HFF-Myc (cell line): ENCODE measurements around the gene GFRAL.

Source experiments
- DNase-seq: peaks from one replicate; pipeline ENCODE4 v3.0.0-alpha.2; 2011; ENCODE audit warnings: low read depth; ENCODE audit errors: extremely low read depth
- H3K4me3 ChIP-seq: replicated peaks from 2 replicates; pipeline ENCODE4 v1.5.1; 2011; ENCODE audit warnings: low read depth, mild to moderate bottlenecking, control low read depth, low read length
- TF ChIP-seq, protein P1 (sequence below): IDR thresholded peaks from 2 replicates; pipeline ENCODE4 v1.5.1; 2012; ENCODE audit warnings: mild to moderate bottlenecking, low read depth, low read length, control low read depth; ENCODE audit errors: missing control alignments

Gene GFRAL, protein sequence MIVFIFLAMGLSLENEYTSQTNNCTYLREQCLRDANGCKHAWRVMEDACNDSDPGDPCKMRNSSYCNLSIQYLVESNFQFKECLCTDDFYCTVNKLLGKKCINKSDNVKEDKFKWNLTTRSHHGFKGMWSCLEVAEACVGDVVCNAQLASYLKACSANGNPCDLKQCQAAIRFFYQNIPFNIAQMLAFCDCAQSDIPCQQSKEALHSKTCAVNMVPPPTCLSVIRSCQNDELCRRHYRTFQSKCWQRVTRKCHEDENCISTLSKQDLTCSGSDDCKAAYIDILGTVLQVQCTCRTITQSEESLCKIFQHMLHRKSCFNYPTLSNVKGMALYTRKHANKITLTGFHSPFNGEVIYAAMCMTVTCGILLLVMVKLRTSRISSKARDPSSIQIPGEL

DNA sequence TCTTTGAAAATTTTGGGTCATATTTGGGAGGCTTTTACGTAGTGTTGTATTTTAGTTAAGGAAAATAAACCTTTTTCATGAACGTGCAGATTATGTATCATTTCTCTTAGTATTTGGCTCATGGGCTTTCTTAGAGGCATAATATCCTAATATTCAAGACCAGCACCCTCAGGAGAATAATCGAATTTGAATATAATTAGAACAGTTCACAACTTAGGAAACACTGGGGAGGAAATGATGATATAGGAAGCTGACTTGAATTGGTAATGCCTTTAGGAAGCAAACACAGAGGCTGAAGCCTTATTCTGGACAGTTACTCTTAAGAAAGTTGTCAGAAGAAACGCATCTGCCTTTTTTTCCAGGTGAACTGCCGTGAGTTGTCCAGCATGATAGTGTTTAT is at the start of gene GFRAL:
GFRAL (plus strand) TSS at position 301 of the 400 bp plus-strand sequence; CDS start at position 387, 86 bp downstream.
- DNase-seq, result no peak
- TF ChIP-seq, protein P1, sequence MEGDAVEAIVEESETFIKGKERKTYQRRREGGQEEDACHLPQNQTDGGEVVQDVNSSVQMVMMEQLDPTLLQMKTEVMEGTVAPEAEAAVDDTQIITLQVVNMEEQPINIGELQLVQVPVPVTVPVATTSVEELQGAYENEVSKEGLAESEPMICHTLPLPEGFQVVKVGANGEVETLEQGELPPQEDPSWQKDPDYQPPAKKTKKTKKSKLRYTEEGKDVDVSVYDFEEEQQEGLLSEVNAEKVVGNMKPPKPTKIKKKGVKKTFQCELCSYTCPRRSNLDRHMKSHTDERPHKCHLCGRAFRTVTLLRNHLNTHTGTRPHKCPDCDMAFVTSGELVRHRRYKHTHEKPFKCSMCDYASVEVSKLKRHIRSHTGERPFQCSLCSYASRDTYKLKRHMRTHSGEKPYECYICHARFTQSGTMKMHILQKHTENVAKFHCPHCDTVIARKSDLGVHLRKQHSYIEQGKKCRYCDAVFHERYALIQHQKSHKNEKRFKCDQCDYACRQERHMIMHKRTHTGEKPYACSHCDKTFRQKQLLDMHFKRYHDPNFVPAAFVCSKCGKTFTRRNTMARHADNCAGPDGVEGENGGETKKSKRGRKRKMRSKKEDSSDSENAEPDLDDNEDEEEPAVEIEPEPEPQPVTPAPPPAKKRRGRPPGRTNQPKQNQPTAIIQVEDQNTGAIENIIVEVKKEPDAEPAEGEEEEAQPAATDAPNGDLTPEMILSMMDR, result no peak
- no peak within 1 kb of the TSS for H3K4me3 ChIP-seq

DNA sequence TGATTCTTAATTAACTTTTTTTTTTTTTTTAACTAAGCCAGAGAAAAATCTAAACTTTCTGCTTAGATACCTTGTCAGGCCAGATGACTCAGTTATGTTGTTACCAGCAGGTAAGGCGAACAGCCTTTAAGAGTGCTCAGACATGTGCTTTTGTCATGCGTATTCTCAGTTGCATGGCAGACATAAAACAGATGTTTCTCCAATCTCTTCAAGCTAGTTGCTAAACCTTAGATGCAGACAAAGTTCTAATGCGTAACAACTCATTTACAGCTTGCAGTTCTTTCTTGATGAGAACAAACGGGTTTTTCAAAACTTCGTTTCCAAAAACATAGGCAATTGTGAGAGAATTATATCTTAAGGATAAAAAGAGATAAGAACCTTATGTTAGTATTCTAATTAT is 49.6 kb upstream of the GFRAL start:
- TF ChIP-seq, protein P1, result no peak
- no peak for DNase-seq
- no peak overlapping the region for H3K4me3 ChIP-seq

DNA sequence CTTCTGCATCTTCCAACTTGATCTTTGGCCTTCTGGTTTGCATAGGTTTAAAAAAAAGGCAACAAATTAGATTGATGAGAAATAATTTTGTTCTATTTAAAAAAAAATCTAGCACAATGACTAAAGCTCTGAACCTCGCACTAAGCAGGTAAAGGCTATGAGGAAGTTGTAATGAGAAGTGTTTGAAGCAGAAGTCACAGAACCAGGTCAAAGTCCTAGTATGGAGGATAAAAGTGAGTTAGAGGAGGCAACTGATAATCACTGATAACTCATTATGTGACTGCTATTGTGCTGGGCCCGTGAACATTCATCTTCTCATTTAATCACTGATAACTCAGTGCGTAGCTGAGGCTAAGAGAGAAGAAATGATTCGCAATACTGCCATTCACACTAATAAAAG is 46.1 kb upstream of the GFRAL start:
- H3K4me3 ChIP-seq, result no peak overlapping the region
- DNase-seq, result no peak
- TF ChIP-seq, protein P1, result no peak

DNA sequence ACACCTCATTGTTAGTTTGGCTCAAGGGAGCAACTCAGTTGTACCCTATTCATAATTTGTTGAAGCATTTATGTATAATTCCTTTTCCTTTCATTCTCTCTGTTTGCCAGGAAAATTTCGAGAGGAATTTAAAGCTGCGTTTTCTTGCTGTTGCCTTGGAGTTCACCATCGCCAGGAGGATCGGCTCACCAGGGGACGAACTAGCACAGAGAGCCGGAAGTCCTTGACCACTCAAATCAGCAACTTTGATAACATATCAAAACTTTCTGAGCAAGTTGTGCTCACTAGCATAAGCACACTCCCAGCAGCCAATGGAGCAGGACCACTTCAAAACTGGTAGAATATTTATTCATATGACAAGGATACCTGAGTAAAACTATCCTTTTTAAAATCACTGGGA is 45.2 kb upstream of the GFRAL start:
- TF ChIP-seq, protein P1, result no peak
- H3K4me3 ChIP-seq, result no peak overlapping the region
- DNase-seq, result no peak

DNA sequence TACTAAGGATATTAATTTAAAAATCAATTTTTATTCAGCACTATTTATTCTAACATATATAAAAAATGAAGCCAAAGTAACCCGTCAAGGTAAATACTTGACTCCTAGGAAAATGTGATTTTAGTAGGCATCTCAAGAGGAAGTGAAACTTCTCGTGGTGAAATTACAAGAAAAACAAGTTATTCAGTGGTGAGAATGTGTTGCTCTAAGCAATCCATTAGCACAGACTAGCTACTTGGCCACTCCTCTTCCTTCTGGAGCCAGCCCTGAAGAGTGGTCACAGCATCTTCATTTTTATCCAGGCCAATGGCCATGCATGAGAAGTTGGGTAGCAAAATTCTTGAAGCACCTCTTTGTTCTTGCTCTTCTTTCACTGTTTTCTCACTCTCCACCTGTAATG is 40.4 kb upstream of the GFRAL start:
- no peak overlapping the region for H3K4me3 ChIP-seq
- TF ChIP-seq, protein P1, result no peak
- no peak for DNase-seq

DNA sequence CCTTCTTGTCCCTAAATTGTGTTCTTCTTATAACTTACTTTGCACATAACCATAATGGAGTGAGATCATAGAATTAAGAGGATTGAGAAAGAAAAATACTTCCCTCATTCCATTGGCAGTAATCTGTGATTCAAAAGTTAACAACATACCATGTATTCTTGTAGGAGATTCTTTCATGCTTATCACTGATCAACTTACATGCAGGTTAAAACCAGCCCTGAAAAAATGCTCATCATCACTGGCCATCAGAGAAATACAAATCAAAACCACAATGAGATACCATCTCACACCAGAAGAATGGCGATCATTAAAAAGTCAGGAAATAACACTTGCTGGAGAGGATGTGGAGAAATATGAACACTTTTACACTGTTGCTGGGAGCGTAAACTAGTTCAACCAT is 36.5 kb upstream of the GFRAL start:
- no peak overlapping the region for H3K4me3 ChIP-seq
- TF ChIP-seq, protein P1, result no peak
- DNase-seq, result no peak
